Astrocyte (in vitro differentiated cells and primary cell): ENCODE measurements around the gene SLC2A13. TPM values are rescaled to one million over a fixed set of nuclear protein-coding genes. Genes with fewer than 3 reads are reported as not detected.

ENCODE experiments used
- DNase-seq: peaks from one replicate; pipeline ENCODE4 v3.0.0-alpha.2; 2010; ENCODE audit warnings: low read depth
- FAIRE-seq: peaks from 2 replicates; lab custom pipeline; 2011; peaks lifted over from hg19 to GRCh38; lab: Jason Lieb, UNC
- H2AFZ ChIP-seq: 2 replicates; pipeline ENCODE4 v1.6.0; 2012; ENCODE audit warnings: low read depth, low read length, inconsistent platforms
- H3K27ac ChIP-seq: 2 replicates; pipeline ENCODE4 v1.5.1; 2011; ENCODE audit warnings: low read depth, low read length, inconsistent platforms
- H3K27me3 ChIP-seq: 2 replicates; pipeline ENCODE4 v1.6.0; 2011; ENCODE audit warnings: low read length, inconsistent platforms; ENCODE audit not compliant: insufficient read depth
- H3K36me3 ChIP-seq: 2 replicates; pipeline ENCODE4 v1.5.1; 2011; ENCODE audit warnings: low read length, inconsistent platforms; ENCODE audit not compliant: insufficient read depth
- H3K4me1 ChIP-seq: 2 replicates; pipeline ENCODE4 v1.5.1; 2011; ENCODE audit warnings: low read length, inconsistent platforms; ENCODE audit not compliant: insufficient read depth
- H3K4me2 ChIP-seq: 2 replicates; pipeline ENCODE4 v1.6.0; 2012; ENCODE audit warnings: low read length, inconsistent platforms
- H3K4me3 ChIP-seq: 2 replicates; pipeline ENCODE4 v1.5.1; 2011; ENCODE audit warnings: low read depth, mild to moderate bottlenecking, low read length, inconsistent platforms; ENCODE audit not compliant: insufficient read depth
- H3K79me2 ChIP-seq: 2 replicates; pipeline ENCODE4 v1.6.0; 2012; ENCODE audit warnings: mild to moderate bottlenecking, low read length, inconsistent platforms; ENCODE audit not compliant: insufficient read depth
- H3K9ac ChIP-seq: 2 replicates; pipeline ENCODE4 v1.6.0; 2012; ENCODE audit warnings: mild to moderate bottlenecking, low read length, inconsistent platforms
- H3K9me3 ChIP-seq: 2 replicates; pipeline ENCODE4 v1.5.1; 2012; ENCODE audit warnings: low read depth, mild to moderate bottlenecking, low read length, inconsistent platforms; ENCODE audit not compliant: insufficient read depth
- H4K20me1 ChIP-seq: 2 replicates; pipeline ENCODE4 v1.6.0; 2012; ENCODE audit warnings: low read length, inconsistent platforms; ENCODE audit not compliant: insufficient read depth
- H3K27ac Mint-ChIP-seq: one replicate; pipeline ENCODE4 v1.8.0; 2021; ENCODE audit warnings: mild to moderate bottlenecking, mixed read lengths; ENCODE audit not compliant: unreplicated experiment
- H3K27me3 Mint-ChIP-seq: one replicate; pipeline ENCODE4 v1.8.0; 2021; ENCODE audit warnings: low read depth, mixed read lengths; ENCODE audit not compliant: unreplicated experiment
- H3K36me3 Mint-ChIP-seq: one replicate; pipeline ENCODE4 v1.8.0; 2021; ENCODE audit warnings: low read depth, mixed read lengths; ENCODE audit not compliant: unreplicated experiment
- H3K4me1 Mint-ChIP-seq: one replicate; pipeline ENCODE4 v1.8.0; 2021; ENCODE audit warnings: low read depth, mixed read lengths; ENCODE audit not compliant: unreplicated experiment
- H3K4me3 Mint-ChIP-seq: one replicate; pipeline ENCODE4 v1.8.0; 2021; ENCODE audit warnings: mild to moderate bottlenecking, moderate library complexity, mixed read lengths; ENCODE audit not compliant: unreplicated experiment
- H3K9me3 Mint-ChIP-seq: one replicate; pipeline ENCODE4 v1.8.0; 2021; ENCODE audit warnings: mild to moderate bottlenecking, mixed read lengths; ENCODE audit not compliant: unreplicated experiment
- CTCF ChIP-seq: IDR thresholded peaks from 2 replicates; pipeline ENCODE4 v1.5.1; 2011; ENCODE audit warnings: low read depth, mild to moderate bottlenecking, inconsistent platforms, low read length, moderate library complexity; ENCODE audit not compliant: insufficient read depth
- EZH2 ChIP-seq: IDR thresholded peaks from 2 replicates; pipeline ENCODE4 v1.6.1; 2012; ENCODE audit warnings: mild to moderate bottlenecking, low read length, inconsistent platforms; ENCODE audit not compliant: insufficient read depth
- total RNA-seq: library from RNA; stranded (reverse); gene quantifications from 2 replicates; pipeline ENCODE4 v1.2.1, GENCODE V29; 2021

The SLC2A13 gene
- total RNA-seq, 1 donor from 2014 or later = 10.2 TPM

- no peaks in the 10 kb centered on the region for H3K4me1 Mint-ChIP-seq
These were observed 323.8 kb downstream of the SLC2A13 start for GRCh38 chr12:39782026-39782545.

GRCh38 chr12:39780913-39781446 lies 324.9 kb downstream of the SLC2A13 start:
- Mint-ChIP-seq H3K27me3 (no peaks in the 10 kb centered on the region), H3K4me1 (no peaks in the 10 kb centered on the region), H3K36me3 (no peaks in the 10 kb centered on the region), H3K9me3 (peaks cover 2% of the 10 kb centered on the region), H3K4me3 (no peak overlapping the region), H3K27ac (no peak overlapping the region)
- Histone ChIP-seq H3K79me2 (no peaks in the 10 kb centered on the region), H3K36me3 (no peaks in the 10 kb centered on the region), H4K20me1 (no peaks in the 10 kb centered on the region), H3K9me3 (no peaks in the 10 kb centered on the region), H3K4me1 (no peaks in the 10 kb centered on the region), H3K27ac (no peak overlapping the region), H3K4me2 (no peak overlapping the region), H3K4me3 (no peak overlapping the region), H2AFZ (no peak overlapping the region), H3K27me3 (no peaks in the 10 kb centered on the region), H3K9ac (no peak overlapping the region)
- TF ChIP-seq EZH2 (no peak), CTCF (no peak)
- DNase-seq (no peak), FAIRE-seq (no peak)

More at GRCh38 chr12:39782026-39782545, 323.8 kb downstream of the SLC2A13 start:
- TF ChIP-seq CTCF = no peak
- no peak for TF ChIP-seq EZH2
- Histone ChIP-seq H3K79me2 (no peaks in the 10 kb centered on the region), H2AFZ (no peak overlapping the region), H3K4me2 (no peak overlapping the region), H3K4me3 (no peak overlapping the region), H3K27ac (no peak overlapping the region), H3K9me3 (no peaks in the 10 kb centered on the region), H3K4me1 (no peaks in the 10 kb centered on the region), H3K9ac (no peak overlapping the region), H3K36me3 (no peaks in the 10 kb centered on the region), H3K27me3 (no peaks in the 10 kb centered on the region), H4K20me1 (no peaks in the 10 kb centered on the region)
- Mint-ChIP-seq H3K27ac (no peak overlapping the region), H3K4me3 (no peak overlapping the region), H3K27me3 (no peaks in the 10 kb centered on the region), H3K9me3 (peaks cover 2% of the 10 kb centered on the region), H3K36me3 (no peaks in the 10 kb centered on the region)
- DNase-seq (no peak), FAIRE-seq (no peak)

GRCh38 chr12:39780411-39780912 lies 325.4 kb downstream of the SLC2A13 start:
- DNase-seq (no peak), FAIRE-seq (no peak)
- H3K9ac ChIP-seq = no peak overlapping the region
- H3K9me3 ChIP-seq = no peaks in the 10 kb centered on the region
- TF ChIP-seq EZH2 = no peak
- no peak for TF ChIP-seq CTCF
- H3K27ac ChIP-seq = no peak overlapping the region
- no peaks in the 10 kb centered on the region for H3K36me3 ChIP-seq
- no peak overlapping the region for H3K4me3 ChIP-seq
- H3K79me2 ChIP-seq = no peaks in the 10 kb centered on the region
- Mint-ChIP-seq H3K27ac (no peak overlapping the region), H3K4me1 (no peaks in the 10 kb centered on the region), H3K9me3 (peaks cover 2% of the 10 kb centered on the region), H3K4me3 (no peak overlapping the region), H3K27me3 (no peaks in the 10 kb centered on the region), H3K36me3 (no peaks in the 10 kb centered on the region)
- H3K27me3 ChIP-seq = no peaks in the 10 kb centered on the region
- H3K4me1 ChIP-seq = no peaks in the 10 kb centered on the region
- H4K20me1 ChIP-seq = no peaks in the 10 kb centered on the region
- no peak overlapping the region for H2AFZ ChIP-seq
- H3K4me2 ChIP-seq = no peak overlapping the region
